HepG2 (cell line): ENCODE results near the gene C9orf78. TPM values are rescaled to one million over a fixed set of nuclear protein-coding genes. Genes with fewer than 3 reads are reported as not detected.

Source experiments
- BRCA1 ChIP-seq: sonication (generic); formaldehyde crosslinking; IDR thresholded peaks from 2 replicates; pipeline ENCODE4 v1.4.0; 2020; ENCODE audit warnings: missing genetic modification reagents
- CEBPB ChIP-seq: IDR thresholded peaks from 2 replicates; pipeline ENCODE4 v1.6.1; 2011; ENCODE audit warnings: low read depth, low read length, improper control_type of control experiment, borderline replicate concordance
- ESRRA ChIP-seq: sonication (generic); formaldehyde crosslinking; IDR thresholded peaks from 2 replicates; pipeline ENCODE4 v1.5.1; 2020; ENCODE audit warnings: mild to moderate bottlenecking, low read depth, missing genetic modification reagents
- MTA3 ChIP-seq: sonication (generic); formaldehyde crosslinking; IDR thresholded peaks from 2 replicates; pipeline ENCODE4 v1.4.0; 2020; ENCODE audit warnings: missing genetic modification reagents
- ONECUT2 ChIP-seq: sonication (generic); formaldehyde crosslinking; IDR thresholded peaks from 2 replicates; pipeline ENCODE4 v1.4.0; 2020; ENCODE audit warnings: missing genetic modification reagents
- POGK ChIP-seq: sonication (generic); formaldehyde crosslinking; conservative IDR thresholded peaks from 2 replicates; pipeline ENCODE4 v1.8.0; 2022; ENCODE audit warnings: mild to moderate bottlenecking, moderate library complexity, missing genetic modification reagents
- PTBP1 ChIP-seq: fragments of 200-400 bp; formaldehyde crosslinking; IDR thresholded peaks from 2 replicates; pipeline ENCODE4 v1.6.1; 2018; ENCODE audit warnings: low read length, low read depth; ENCODE audit not compliant: poor library complexity, severe bottlenecking
- WIZ ChIP-seq: sonication (generic); formaldehyde crosslinking; IDR thresholded peaks from 2 replicates; pipeline ENCODE4 v1.5.1; 2020; ENCODE audit warnings: mild to moderate bottlenecking, missing genetic modification reagents
- ZBTB39 ChIP-seq: sonication (generic); formaldehyde crosslinking; IDR thresholded peaks from 2 replicates; pipeline ENCODE4 v1.5.0; 2020; ENCODE audit warnings: missing genetic modification reagents
- ZKSCAN1 ChIP-seq: fragments of 150-350 bp; IDR thresholded peaks from 2 replicates; pipeline ENCODE4 v1.6.1; 2014; ENCODE audit warnings: low read length
- ZNF263 ChIP-seq: sonication (generic); formaldehyde crosslinking; IDR thresholded peaks from 2 replicates; pipeline ENCODE4 v1.4.0; 2020; ENCODE audit warnings: missing genetic modification reagents
- ZNF274 ChIP-seq: sonication (generic); formaldehyde crosslinking; IDR thresholded peaks from 2 replicates; pipeline ENCODE4 v1.5.1; 2020; ENCODE audit warnings: mild to moderate bottlenecking, missing genetic modification reagents
- ZNF30 ChIP-seq: sonication (generic); formaldehyde crosslinking; IDR thresholded peaks from 2 replicates; pipeline ENCODE4 v1.5.0; 2020; ENCODE audit warnings: mild to moderate bottlenecking, missing genetic modification reagents
- ZNF619 ChIP-seq: sonication (generic); formaldehyde crosslinking; IDR thresholded peaks from 2 replicates; pipeline ENCODE4 v1.4.0; 2020; ENCODE audit warnings: mild to moderate bottlenecking, missing genetic modification reagents
- ZNF740 ChIP-seq: sonication (generic); formaldehyde crosslinking; IDR thresholded peaks from 2 replicates; pipeline ENCODE4 v1.4.0; 2020; ENCODE audit warnings: missing genetic modification reagents
- polyA plus RNA-seq, 8 experiments: library from polyadenylated mRNA; depleted of rRNA in 3 of 8; stranded (reverse) in 7 of 8; unstranded in 1 of 8; fragments of >200 nt; fragmentation: Illumina TruSeq in 4 of 8; extraction: Trizol in 4 of 8; gene quantifications; 2 replicates each; pipeline versions ENCODE4 v1.2.1 to v1.2.3, GENCODE V29; 2011 to 2016; ENCODE audit warnings: low read depth in 4 of 8, missing spikeins in 1 of 8, mixed read lengths in 1 of 8; ENCODE audit not compliant: insufficient read depth in 1 of 8
- total RNA-seq, 5 experiments: library from RNA; depleted of rRNA; stranded (reverse); fragments of >200 nt; fragmentation: Illumina TruSeq; extraction: Trizol; gene quantifications; 2 replicates each; pipeline ENCODE4 v1.2.3, GENCODE V29; 2016; ENCODE audit warnings: low read depth in 1 of 5
- TF ChIP-seq, protein P1 (sequence below): sonication (generic); IDR thresholded peaks from 2 replicates; pipeline ENCODE4 v1.6.1; 2016; ENCODE audit warnings: low read depth, borderline replicate concordance
- TF ChIP-seq, protein P2 (sequence below): IDR thresholded peaks from 2 replicates; pipeline ENCODE4 v1.6.1; 2016; ENCODE audit warnings: low read depth, control low read depth

The C9orf78 gene
- total and polyA plus RNA-seq, 2 of the 13 experiments (the other 11 are each of a cell fraction or from before 2014, with no cell fraction given) = 18.4 to 35.5 TPM

DNA sequence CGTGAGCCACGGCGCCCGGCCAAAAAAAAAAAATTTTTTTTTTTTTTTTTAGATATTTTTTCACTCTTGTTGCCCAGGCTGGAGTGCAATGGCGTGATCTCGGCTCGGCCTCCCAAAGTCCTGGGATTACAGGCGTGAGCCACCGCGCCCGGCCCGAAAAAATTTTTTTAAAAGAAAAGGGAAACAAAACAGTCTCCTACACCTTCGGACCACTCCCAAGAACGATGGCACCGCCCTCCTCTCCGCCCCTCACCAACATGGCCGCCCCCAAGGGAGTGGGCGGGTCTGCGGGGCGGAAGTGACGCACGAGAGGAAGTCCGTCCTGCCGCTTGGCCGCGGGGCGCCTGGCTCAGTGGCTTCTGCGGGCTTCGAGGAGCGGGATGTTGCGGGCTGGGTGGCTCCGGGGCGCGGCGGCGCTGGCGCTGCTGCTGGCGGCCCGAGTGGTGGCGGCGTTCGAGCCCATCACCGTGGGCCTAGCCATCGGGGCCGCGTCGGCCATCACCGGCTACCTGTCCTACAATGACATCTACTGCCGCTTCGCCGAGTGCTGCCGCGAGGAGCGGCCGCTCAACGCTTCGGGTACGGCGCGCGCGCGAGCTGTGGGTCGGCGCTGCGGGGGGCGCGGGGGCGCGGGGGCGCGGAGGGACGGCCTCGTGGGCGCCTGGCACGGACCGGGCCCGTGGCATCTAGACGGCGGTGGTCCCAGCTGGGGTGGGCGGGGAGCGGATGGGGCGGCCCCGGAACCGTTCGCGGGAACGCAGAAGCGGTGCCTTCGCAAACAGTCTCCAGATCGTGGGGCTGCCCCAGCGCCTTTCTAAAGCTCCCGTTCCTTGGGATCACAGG, 32.0 kb downstream of the C9orf78 start, which contains the start of gene TOR1B (continued):
- TF ChIP-seq ZNF740 (CRISPR knock-in tag) (no peak), ESRRA (CRISPR knock-in tag) (no peak), ZNF30 (CRISPR knock-in tag) (no peak), ZKSCAN1 (no peak), ZNF263 (CRISPR knock-in tag) (no peak), ZNF274 (CRISPR knock-in tag) (no peak; the same call in 1 of the 2 replicates), MTA3 (CRISPR knock-in tag) (no peak), POGK (CRISPR knock-in tag) (no peak), WIZ (CRISPR knock-in tag) (0 out of 2 replicates have a peak, but pooled peaks have one; percentile 32), ZNF619 (CRISPR knock-in tag) (no peak), ZBTB39 (no peak), ONECUT2 (CRISPR knock-in tag) (no peak), CEBPB (no peak), BRCA1 (CRISPR knock-in tag) (0 out of 2 replicates have a peak, but pooled peaks have one; percentile 60), PTBP1 (no peak)
- TF ChIP-seq, protein P1, sequence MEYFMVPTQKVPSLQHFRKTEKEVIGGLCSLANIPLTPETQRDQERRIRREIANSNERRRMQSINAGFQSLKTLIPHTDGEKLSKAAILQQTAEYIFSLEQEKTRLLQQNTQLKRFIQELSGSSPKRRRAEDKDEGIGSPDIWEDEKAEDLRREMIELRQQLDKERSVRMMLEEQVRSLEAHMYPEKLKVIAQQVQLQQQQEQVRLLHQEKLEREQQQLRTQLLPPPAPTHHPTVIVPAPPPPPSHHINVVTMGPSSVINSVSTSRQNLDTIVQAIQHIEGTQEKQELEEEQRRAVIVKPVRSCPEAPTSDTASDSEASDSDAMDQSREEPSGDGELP = no peak
- TF ChIP-seq, protein P2, sequence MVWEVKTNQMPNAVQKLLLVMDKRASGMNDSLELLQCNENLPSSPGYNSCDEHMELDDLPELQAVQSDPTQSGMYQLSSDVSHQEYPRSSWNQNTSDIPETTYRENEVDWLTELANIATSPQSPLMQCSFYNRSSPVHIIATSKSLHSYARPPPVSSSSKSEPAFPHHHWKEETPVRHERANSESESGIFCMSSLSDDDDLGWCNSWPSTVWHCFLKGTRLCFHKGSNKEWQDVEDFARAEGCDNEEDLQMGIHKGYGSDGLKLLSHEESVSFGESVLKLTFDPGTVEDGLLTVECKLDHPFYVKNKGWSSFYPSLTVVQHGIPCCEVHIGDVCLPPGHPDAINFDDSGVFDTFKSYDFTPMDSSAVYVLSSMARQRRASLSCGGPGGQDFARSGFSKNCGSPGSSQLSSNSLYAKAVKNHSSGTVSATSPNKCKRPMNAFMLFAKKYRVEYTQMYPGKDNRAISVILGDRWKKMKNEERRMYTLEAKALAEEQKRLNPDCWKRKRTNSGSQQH = peak; percentile 66; the same call in 1 of the 2 replicates
